Measurements from ENCODE around the gene SPEM3. TPM values are rescaled to one million over a fixed set of nuclear protein-coding genes. Genes with fewer than 3 reads are reported as not detected.
A peak's percentile ranks its signal among the peaks of the same experiment; 100 is the strongest.
"Not testable (repeated sequence)": the region's sequence is repeated elsewhere in the genome, so short reads cannot be mapped to it uniquely, and the experiment has no call there.

SPEM3 gene
- total and polyA plus RNA-seq, 10 of the 15 experiments (the other 5 are each of a cell fraction or from before 2014, with no cell fraction given): not detected

- H3K27ac ChIP-seq (ENCODE audit: control insufficient read depth, insufficient read depth): peak overlapping the region; percentile 30; the same call in 1 of the 2 replicates
- H3K4me3 ChIP-seq: peak overlapping the region; percentile 70
- H3K4me2 ChIP-seq (ENCODE audit: control insufficient read depth, insufficient read depth): peak overlapping the region; percentile 97
- H2AFZ ChIP-seq (ENCODE audit: control insufficient read depth, low read depth, low read length): peak overlapping the region; percentile 57
- POLR2A ChIA-PET: interaction anchor here (0.8 to 3.2 kb wide), 8 partner anchors 8 to 81 kb away, joined by 3 to 18 read pairs (median 4); partner anchors contain the start of genes SENP3 and TMEM102
- RAD21 ChIA-PET (ENCODE audit: unreplicated experiment): interaction anchor here (0.9 to 2.2 kb wide), 6 partner anchors 34 to 150 kb away, joined by 3 to 19 read pairs (median 4); partner anchors contain the start of gene TMEM102
- in situ Hi-C loops (cut with MboI) (no loop called here), intact Hi-C loops (cut with micrococcal nuclease; ENCODE audit: unreplicated experiment) (loop anchor here (10.0 kb wide), 1 partner anchor 205 kb away; the partner anchor contains the start of genes TP53 and WRAP53)
- ATAC-seq (no peak), DNase-seq (ENCODE audit: low read depth, low spot score) (no peak), FAIRE-seq (no peak)
- CTCF ChIA-PET: interaction anchor here (2.4 to 6.2 kb wide), 2 partner anchors 43 to 81 kb away, joined by 7 to 17 read pairs; partner anchors contain the start of gene SENP3
- SMC1A ChIA-PET (ENCODE audit: uncharacterized antibody, unreplicated experiment): interaction anchor here (0.8 to 2.6 kb wide), 4 partner anchors 25 to 124 kb away, joined by 3 to 8 read pairs (median 3); no protein-coding TSS in a partner anchor
- H4K20me1 ChIP-seq (ENCODE audit: control insufficient read depth, insufficient read depth): peaks cover 2% of the 10 kb centered on the region; the same call in 1 of the 2 replicates
- peaks cover 11% of the 10 kb centered on the region for H3K4me1 ChIP-seq (ENCODE audit: control insufficient read depth, insufficient read depth, low read length)
- H3K9ac ChIP-seq (ENCODE audit: control insufficient read depth, insufficient read depth, low read length): peak overlapping the region; percentile 79
- 6% methylated on average over 8 of the region's 8 CpGs for WGBS (ENCODE audit: insufficient coverage, insufficient replicate concordance, low lambda C conversion rate, missing lambda C conversion rate)
- no TSS peak for BruUV-seq (replicated peaks)
- no peaks in the 10 kb centered on the region for H3K9me3 ChIP-seq (replicated peaks; ENCODE audit: control insufficient read depth, insufficient read depth, low read length)
- H3K36me3 ChIP-seq (ENCODE audit: control insufficient read depth in 2 of 2, insufficient read depth in 2 of 2, low read length in 1 of 2): no peaks in the 10 kb centered on the region
- peaks cover 36% of the 10 kb centered on the region for H3K79me2 ChIP-seq (ENCODE audit: control insufficient read depth, insufficient read depth, low read length)
- H3K27me3 ChIP-seq (replicated peaks in 1 of 2; ENCODE audit: control insufficient read depth in 2 of 2, insufficient read depth in 2 of 2, low read length in 1 of 2): no peaks in the 10 kb centered on the region
- TF ChIP-seq HDGF (IDR thresholded peaks at IDR 0.05) (0 out of 2 replicates have a peak, but pooled peaks have one; percentile 68), ZBTB40 (IDR thresholded peaks at IDR 0.05; ENCODE audit: borderline replicate concordance) (peak; percentile 36; the same call in 1 of the 2 replicates), EP300 (IDR thresholded peaks at IDR 0.05; ENCODE audit: borderline replicate concordance in 1 of 2, control insufficient read depth in 1 of 2, low read depth in 2 of 2, low read length in 2 of 2) (no peak), MLLT1 (IDR thresholded peaks at IDR 0.05) (0 out of 2 replicates have a peak, but pooled peaks have one; percentile 32), RB1 (IDR thresholded peaks at IDR 0.05; ENCODE audit: borderline replicate concordance) (no peak), IKZF1 (conservative IDR thresholded peaks at IDR 0.05) (0 out of 2 replicates have a peak, but pooled peaks have one; percentile 32)
Observed at GRCh38 chr17:7480089-7480384, 51.4 kb downstream of the SPEM3 start.

- SMC1A ChIA-PET (ENCODE audit: uncharacterized antibody, unreplicated experiment): interaction anchor here (1.1 to 2.6 kb wide), 3 partner anchors 40 to 79 kb away, joined by 3 to 8 read pairs (median 3); no protein-coding TSS in a partner anchor
- FAIRE-seq; ATAC-seq; H3K27ac ChIP-seq (ENCODE audit: control insufficient read depth, insufficient read depth); in situ Hi-C loops (cut with MboI); H3K36me3 ChIP-seq (ENCODE audit: control insufficient read depth in 2 of 2, insufficient read depth in 2 of 2, low read length in 1 of 2); BruUV-seq (replicated peaks); H2AFZ ChIP-seq (ENCODE audit: control insufficient read depth, low read depth, low read length); H3K27me3 ChIP-seq (replicated peaks in 1 of 2; ENCODE audit: control insufficient read depth in 2 of 2, insufficient read depth in 2 of 2, low read length in 1 of 2); H3K9me3 ChIP-seq (replicated peaks; ENCODE audit: control insufficient read depth, insufficient read depth, low read length); DNase-seq (ENCODE audit: low read depth, low spot score); H4K20me1 ChIP-seq (ENCODE audit: control insufficient read depth, insufficient read depth): not testable (repeated sequence)
- H3K4me1 ChIP-seq (ENCODE audit: control insufficient read depth, insufficient read depth, low read length): peaks cover 11% of the 10 kb centered on the region
- CTCF ChIA-PET: interaction anchor here (6.2 kb wide), 1 partner anchor 80 kb away, joined by 17 read pairs; the partner anchor contains the start of gene SENP3
- POLR2A ChIA-PET: interaction anchor here (0.6 to 3.2 kb wide), 5 partner anchors 11 to 349 kb away, joined by 3 to 18 read pairs (median 5); partner anchors contain the start of gene TMEM102
- WGBS (ENCODE audit: insufficient coverage, insufficient replicate concordance, low lambda C conversion rate, missing lambda C conversion rate): 86% methylated on average over 4 of the region's 4 CpGs
- peak within 1 kb of the TSS; percentile 97 for H3K4me2 ChIP-seq (ENCODE audit: control insufficient read depth, insufficient read depth)
- RAD21 ChIA-PET (ENCODE audit: unreplicated experiment): interaction anchor here (0.6 to 1.0 kb wide), 2 partner anchors 37 to 207 kb away, joined by 3 read pairs; partner anchors contain the start of genes TP53 and WRAP53
- H3K9ac ChIP-seq (ENCODE audit: control insufficient read depth, insufficient read depth, low read length): peak within 1 kb of the TSS; percentile 79
- intact Hi-C loops (cut with micrococcal nuclease; ENCODE audit: unreplicated experiment): loop anchor here (10.0 kb wide), 1 partner anchor 204 kb away; the partner anchor contains the start of genes TP53 and WRAP53
- peaks cover 47% of the 10 kb centered on the region for H3K79me2 ChIP-seq (ENCODE audit: control insufficient read depth, insufficient read depth, low read length)
- H3K4me3 ChIP-seq: peak within 1 kb of the TSS; percentile 70; the same call in 1 of the 2 replicates
Observed at GRCh38 chr17:7481275-7481674, 52.6 kb downstream of the SPEM3 start, which contains the start of gene SLC35G6. SLC35G6 (plus strand) TSS chr17:7481446; CDS start chr17:7481517, 71 bp downstream.

Data from GM12878 (cell line).